GM19238 (cell line): ENCODE results near the gene GOLGA8G.
"Not testable (repeated sequence)": the region's sequence is repeated elsewhere in the genome, so short reads cannot be mapped to it uniquely, and the experiment has no call there.

ENCODE experiments used
- DNase-seq: peaks from one replicate; pipeline ENCODE4 v3.0.0; 2011; ENCODE audit warnings: low spot score; ENCODE audit not compliant: insufficient read length

Gene GOLGA8G, protein sequence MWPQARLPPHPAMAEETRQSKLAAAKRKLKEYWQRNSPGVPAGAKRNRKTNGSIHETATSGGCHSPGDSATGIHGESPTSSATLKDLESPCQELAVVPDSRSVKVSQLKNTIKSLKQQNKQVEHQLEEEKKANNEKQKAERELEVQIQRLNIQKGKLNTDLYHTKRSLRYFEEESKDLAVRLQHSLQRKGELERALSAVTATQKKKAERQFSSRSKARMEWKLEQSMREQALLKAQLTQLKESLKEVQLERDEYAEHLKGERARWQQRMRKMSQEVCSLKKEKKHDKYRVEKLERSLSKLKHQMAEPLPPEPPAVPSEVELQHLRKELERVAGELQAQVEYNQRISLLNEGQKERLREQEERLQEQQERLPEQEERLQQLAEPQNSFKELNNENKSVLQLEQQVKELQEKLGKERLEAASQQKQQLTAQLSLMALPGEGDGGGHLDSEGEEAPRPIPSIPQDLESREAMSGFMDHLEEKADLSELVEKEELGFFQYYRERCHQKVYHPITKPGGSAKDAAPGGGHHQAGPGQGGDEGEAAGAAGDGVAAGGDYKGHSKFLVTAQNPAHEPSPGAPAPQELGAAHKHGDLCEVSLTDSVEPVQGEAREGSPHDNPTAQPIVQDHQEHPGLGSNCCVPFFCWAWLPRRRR

GRCh38 chr15:28532954-28533353, at the start of gene GOLGA8G:
Gene GOLGA8G, minus strand, starts transcription at chr15:28532971. Its CDS starts 62 bp downstream, at chr15:28532909.
- DNase-seq = not testable (repeated sequence)

- not testable (repeated sequence) for DNase-seq
These were observed 40.6 kb upstream of the GOLGA8G start for GRCh38 chr15:28573351-28573750.

DNA sequence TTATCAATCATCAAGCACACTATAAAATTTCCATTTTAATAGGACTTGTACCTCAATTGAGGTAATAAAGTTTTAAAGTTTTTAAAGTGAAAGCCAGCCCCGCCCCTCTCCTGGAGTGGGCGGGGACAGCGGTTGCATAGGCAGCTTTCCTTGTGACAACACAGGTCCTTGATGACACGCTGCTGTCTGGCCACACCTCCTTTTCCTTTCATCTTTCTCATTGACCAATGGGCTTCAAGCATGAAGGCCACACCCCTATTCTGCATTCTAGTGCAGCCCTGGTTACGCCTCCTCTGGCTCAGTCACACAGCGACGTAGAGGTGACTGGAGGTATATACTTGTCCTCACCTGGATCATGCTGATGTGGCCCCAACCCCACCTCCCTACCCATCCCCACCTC, 20.5 kb upstream of the GOLGA8G start, which contains the start of gene GOLGA6L25:
TSS of gene GOLGA6L25 (plus strand) at position 301 of the 400 bp plus-strand sequence. CDS start at position 362, 61 bp downstream.
- not testable (repeated sequence) for DNase-seq

DNA sequence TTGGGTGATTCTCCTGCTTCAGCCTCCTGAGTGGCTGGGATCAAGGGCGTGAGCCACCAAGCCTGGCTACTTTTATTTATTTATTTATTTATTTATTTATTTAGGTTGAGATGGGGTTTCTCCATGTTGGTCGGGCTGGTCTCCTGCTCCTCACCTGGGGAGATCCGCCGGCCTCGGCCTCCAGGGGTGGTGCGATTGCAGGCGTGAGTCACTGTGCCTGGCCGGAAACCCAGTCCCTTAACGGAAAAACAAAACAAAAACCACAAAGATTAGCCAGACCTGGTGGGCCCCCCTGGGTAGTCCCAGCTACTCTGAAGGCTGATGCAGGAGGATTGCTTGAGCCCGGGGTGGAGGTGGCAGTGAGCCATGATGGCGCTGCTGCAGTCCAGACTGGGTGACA, 17.6 kb downstream of the GOLGA8G start:
- not testable (repeated sequence) for DNase-seq

GRCh38 chr15:28514128-28514527, 18.6 kb downstream of the GOLGA8G start:
- DNase-seq = not testable (repeated sequence)

GRCh38 chr15:28508217-28508889, 24.4 kb downstream of the GOLGA8G start:
- not testable (repeated sequence) for DNase-seq

DNA sequence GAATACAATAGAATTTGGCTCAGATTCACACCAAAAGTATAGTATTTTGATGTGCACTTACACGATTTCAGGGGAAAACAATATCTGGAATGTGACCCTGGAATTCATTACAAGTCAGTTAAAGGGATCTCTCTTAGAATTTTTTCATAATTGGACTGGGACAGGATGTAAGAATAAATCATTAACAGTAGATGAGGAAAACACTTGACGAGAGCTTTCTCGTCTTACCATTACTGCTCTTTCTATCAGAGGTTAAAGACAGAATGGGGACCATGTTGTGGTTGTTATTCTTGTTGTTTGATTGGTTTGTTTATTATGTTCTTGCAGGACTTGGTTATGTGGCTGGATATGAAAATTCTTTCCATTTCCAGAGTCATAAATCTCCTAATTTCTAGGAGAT, 51.4 kb downstream of the GOLGA8G start:
- not testable (repeated sequence) for DNase-seq
